Neural crest cell (in vitro differentiated cells): ENCODE measurements around the gene EEF1AKMT1. TPM values are rescaled to one million over a fixed set of nuclear protein-coding genes. Genes with fewer than 3 reads are reported as not detected.
"Not testable (repeated sequence)": the region's sequence is repeated elsewhere in the genome, so short reads cannot be mapped to it uniquely, and the experiment has no call there.

ENCODE experiments used
- DNase-seq: peaks from one replicate; pipeline ENCODE4 v3.0.0; 2021; ENCODE audit warnings: low read depth, mixed read lengths, low spot score
- H3K27ac Mint-ChIP-seq: one replicate; pipeline ENCODE4 v1.8.0; 2021; ENCODE audit warnings: mild to moderate bottlenecking, mixed read lengths; ENCODE audit not compliant: unreplicated experiment
- H3K27me3 Mint-ChIP-seq: 2 replicates; pipeline ENCODE4 v1.8.0; 2021; ENCODE audit warnings: low read depth, mild to moderate bottlenecking, mixed read lengths
- H3K36me3 Mint-ChIP-seq: 2 replicates; pipeline ENCODE4 v1.8.0; 2021; ENCODE audit warnings: low read depth, mild to moderate bottlenecking, mixed read lengths
- H3K4me1 Mint-ChIP-seq: 2 replicates; pipeline ENCODE4 v1.8.0; 2021; ENCODE audit warnings: mixed read lengths
- H3K4me3 Mint-ChIP-seq: one replicate; pipeline ENCODE4 v1.8.0; 2021; ENCODE audit warnings: mild to moderate bottlenecking, mixed read lengths
- H3K9me3 Mint-ChIP-seq: 2 replicates; pipeline ENCODE4 v1.8.0; 2021; ENCODE audit warnings: mixed read lengths
- total RNA-seq: library from RNA; stranded (reverse); gene quantifications from 2 replicates; pipeline ENCODE4 v1.2.1, GENCODE V29; 2021
- TF ChIP-seq, protein P1 (sequence below): fragments of 200-600 bp; sonication (generic); conservative IDR thresholded peaks from 2 replicates; pipeline ENCODE4 v1.5.0; 2021; ENCODE audit warnings: antibody characterized with exemption, mild to moderate bottlenecking

Gene EEF1AKMT1
- total RNA-seq, 1 donor from 2014 or later = 14.8 TPM

- no peak for DNase-seq
- TF ChIP-seq, protein P1, sequence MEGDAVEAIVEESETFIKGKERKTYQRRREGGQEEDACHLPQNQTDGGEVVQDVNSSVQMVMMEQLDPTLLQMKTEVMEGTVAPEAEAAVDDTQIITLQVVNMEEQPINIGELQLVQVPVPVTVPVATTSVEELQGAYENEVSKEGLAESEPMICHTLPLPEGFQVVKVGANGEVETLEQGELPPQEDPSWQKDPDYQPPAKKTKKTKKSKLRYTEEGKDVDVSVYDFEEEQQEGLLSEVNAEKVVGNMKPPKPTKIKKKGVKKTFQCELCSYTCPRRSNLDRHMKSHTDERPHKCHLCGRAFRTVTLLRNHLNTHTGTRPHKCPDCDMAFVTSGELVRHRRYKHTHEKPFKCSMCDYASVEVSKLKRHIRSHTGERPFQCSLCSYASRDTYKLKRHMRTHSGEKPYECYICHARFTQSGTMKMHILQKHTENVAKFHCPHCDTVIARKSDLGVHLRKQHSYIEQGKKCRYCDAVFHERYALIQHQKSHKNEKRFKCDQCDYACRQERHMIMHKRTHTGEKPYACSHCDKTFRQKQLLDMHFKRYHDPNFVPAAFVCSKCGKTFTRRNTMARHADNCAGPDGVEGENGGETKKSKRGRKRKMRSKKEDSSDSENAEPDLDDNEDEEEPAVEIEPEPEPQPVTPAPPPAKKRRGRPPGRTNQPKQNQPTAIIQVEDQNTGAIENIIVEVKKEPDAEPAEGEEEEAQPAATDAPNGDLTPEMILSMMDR = no peak
- H3K36me3 Mint-ChIP-seq = peaks cover 44% of the 10 kb centered on the region
- H3K27me3 Mint-ChIP-seq = peaks cover 2% of the 10 kb centered on the region
- peaks cover 17% of the 10 kb centered on the region for H3K4me1 Mint-ChIP-seq
- H3K4me3 Mint-ChIP-seq = no peak overlapping the region
- H3K9me3 Mint-ChIP-seq = peaks cover 28% of the 10 kb centered on the region
- no peak overlapping the region for H3K27ac Mint-ChIP-seq
Observed at GRCh38 chr13:20769091-20769490, 4.7 kb downstream of the EEF1AKMT1 start.

- Mint-ChIP-seq H3K27ac (no peak overlapping the region), H3K9me3 (peaks cover 26% of the 10 kb centered on the region), H3K4me3 (no peak overlapping the region), H3K36me3 (peaks cover 40% of the 10 kb centered on the region), H3K4me1 (peaks cover 3% of the 10 kb centered on the region), H3K27me3 (no peaks in the 10 kb centered on the region)
- TF ChIP-seq, protein P1 = no peak
- no peak for DNase-seq
Observed at GRCh38 chr13:20767309-20767943, 6.3 kb downstream of the EEF1AKMT1 start.

DNA sequence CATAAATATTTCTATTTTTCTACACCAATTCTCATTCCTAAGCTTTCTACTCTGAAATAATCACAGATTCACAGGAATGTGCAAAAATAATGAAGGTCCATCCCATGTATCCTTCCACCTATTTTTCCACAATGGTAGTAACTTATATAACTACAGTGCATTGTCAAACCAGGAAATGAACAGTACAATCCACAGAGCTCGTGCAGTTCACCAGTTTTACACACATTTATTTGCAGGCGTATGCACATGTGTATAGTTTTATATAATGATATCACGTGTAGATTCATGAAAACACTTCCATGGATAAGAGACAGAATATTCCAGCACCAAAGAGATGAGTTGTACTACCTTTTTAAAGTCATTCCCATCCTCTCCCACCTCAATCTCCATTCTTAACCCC lies 12.9 kb downstream of the EEF1AKMT1 start:
- H3K27me3 Mint-ChIP-seq = no peaks in the 10 kb centered on the region
- TF ChIP-seq, protein P1 = no peak
- H3K36me3 Mint-ChIP-seq = peaks cover 22% of the 10 kb centered on the region
- no peak for DNase-seq
- H3K27ac Mint-ChIP-seq = no peak overlapping the region
- no peaks in the 10 kb centered on the region for H3K4me1 Mint-ChIP-seq
- peaks cover 18% of the 10 kb centered on the region for H3K9me3 Mint-ChIP-seq
- H3K4me3 Mint-ChIP-seq = no peak overlapping the region

GRCh38 chr13:20754009-20754408 lies 19.8 kb downstream of the EEF1AKMT1 start:
- TF ChIP-seq, protein P1 = no peak
- Mint-ChIP-seq H3K27ac (no peak overlapping the region), H3K4me1 (no peaks in the 10 kb centered on the region), H3K9me3 (peaks cover 53% of the 10 kb centered on the region), H3K27me3 (no peaks in the 10 kb centered on the region), H3K36me3 (peaks cover 67% of the 10 kb centered on the region), H3K4me3 (no peak overlapping the region)
- no peak for DNase-seq

GRCh38 chr13:20749377-20749776 lies 24.4 kb downstream of the EEF1AKMT1 start:
- Mint-ChIP-seq H3K4me1 (no peaks in the 10 kb centered on the region), H3K27ac (no peak overlapping the region), H3K9me3 (peaks cover 45% of the 10 kb centered on the region), H3K27me3 (no peaks in the 10 kb centered on the region), H3K36me3 (peaks cover 61% of the 10 kb centered on the region), H3K4me3 (no peak overlapping the region)
- DNase-seq = no peak
- TF ChIP-seq, protein P1 = no peak

DNA sequence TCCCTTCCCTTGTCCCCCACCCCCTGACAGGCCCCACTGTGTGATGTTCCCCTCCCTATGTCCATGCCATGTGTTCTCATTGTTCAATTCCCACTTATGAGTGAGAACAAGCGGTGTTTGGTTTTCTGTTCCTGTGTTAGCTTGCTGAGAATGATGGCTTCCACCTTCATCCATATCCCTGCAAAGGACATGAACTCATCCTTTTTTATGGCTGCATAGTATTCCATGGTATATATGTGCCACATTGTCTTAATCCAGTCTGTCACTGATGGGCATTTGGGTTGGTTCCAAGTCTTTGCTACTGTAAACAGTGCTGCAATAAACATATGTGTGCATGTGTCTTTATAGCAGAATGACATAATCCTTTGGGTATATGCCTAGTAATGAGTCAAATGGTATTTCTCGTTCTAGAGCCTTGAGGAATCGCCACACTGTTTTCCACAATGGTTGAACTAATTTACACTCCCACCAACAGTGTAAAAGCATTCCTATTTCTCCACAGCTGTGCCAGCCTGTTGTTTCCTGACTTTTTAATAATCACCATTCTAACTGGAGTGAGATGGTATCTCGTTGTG lies 29.8 kb downstream of the EEF1AKMT1 start:
- not testable (repeated sequence) for H3K4me3 Mint-ChIP-seq, H3K27ac Mint-ChIP-seq, H3K4me1 Mint-ChIP-seq, DNase-seq, H3K9me3 Mint-ChIP-seq, H3K27me3 Mint-ChIP-seq
- H3K36me3 Mint-ChIP-seq = peaks cover 37% of the 10 kb centered on the region
